NCI-H526 treated with DMSO at 0.1 percent for 48 hours (cell line): ENCODE measurements around the gene ABHD1.
A peak's percentile ranks its signal among the peaks of the same experiment; 100 is the strongest.
"Not testable (repeated sequence)": the region's sequence is repeated elsewhere in the genome, so short reads cannot be mapped to it uniquely, and the experiment has no call there.

Experiments
- DNase-seq: peaks from one replicate; lab custom pipeline; 2025; lab: John Stamatoyannopoulos, UW

Gene ABHD1

DNA sequence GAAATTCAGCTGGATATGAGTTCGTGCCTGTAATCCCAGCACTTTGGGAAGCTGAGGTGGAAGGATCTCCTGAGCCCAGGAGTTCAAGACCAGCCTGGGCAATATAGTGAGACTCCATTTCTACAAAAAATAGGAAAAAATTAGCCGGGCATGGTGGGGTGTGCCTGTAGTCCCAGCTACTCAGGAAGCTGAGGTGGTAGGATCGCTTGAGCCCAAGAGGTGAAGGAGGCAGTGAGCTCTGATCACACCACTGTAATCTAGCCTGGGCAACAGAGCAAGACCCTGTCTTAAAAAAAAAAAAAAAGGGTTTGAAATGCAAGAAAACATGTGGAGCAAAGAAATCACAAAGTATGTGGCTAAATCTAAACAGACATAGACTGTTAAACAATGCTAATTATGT is 14.5 kb upstream of the ABHD1 start:
- DNase-seq: no peak

GRCh38 chr2:27110603-27111352 is 12.8 kb upstream of the ABHD1 start:
- not testable (repeated sequence) for DNase-seq

GRCh38 chr2:27111392-27112078 is 12.1 kb upstream of the ABHD1 start:
- not testable (repeated sequence) for DNase-seq

- no peak for DNase-seq
Observed at GRCh38 chr2:27115519-27115918, 8.1 kb upstream of the ABHD1 start.

DNA sequence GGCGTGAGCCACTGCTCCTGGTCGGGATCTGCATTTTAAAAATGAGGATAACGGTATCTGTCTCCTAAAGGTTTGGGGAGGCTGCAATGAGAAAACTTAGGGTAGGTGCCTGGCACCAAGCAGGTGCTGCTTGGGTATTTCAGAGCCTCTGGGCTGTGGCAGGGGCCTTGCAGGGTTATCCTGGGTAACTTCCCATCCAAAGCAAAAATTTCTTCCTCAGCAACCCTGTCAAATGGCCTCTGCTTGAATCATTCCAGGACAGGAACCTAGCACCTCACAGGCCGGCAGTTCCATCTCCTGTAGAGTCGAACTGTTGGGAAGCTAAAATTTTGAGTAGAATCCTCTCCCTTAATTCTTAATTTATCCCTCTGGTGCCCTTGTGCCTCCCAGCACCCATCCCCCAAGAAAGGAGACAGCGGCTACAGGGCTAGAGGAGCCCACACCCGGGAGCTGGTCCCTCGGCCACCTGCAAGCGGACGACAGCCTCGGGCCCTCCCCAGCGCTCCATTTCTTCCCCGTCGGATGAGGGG is 5.6 kb upstream of the ABHD1 start:
- no peak for DNase-seq

- DNase-seq: peak; percentile 22
Observed at GRCh38 chr2:27118525-27119329, 4.9 kb upstream of the ABHD1 start, which contains the start of gene CGREF1. Gene CGREF1 (minus strand): TSS chr2:27119128. CDS start chr2:27104366, 14,762 bp downstream.

- DNase-seq: not testable (repeated sequence)
Observed at GRCh38 chr2:27119330-27119670, 4.3 kb upstream of the ABHD1 start.

GRCh38 chr2:27121906-27122305 is 1.7 kb upstream of the ABHD1 start:
- no peak for DNase-seq

GRCh38 chr2:27122791-27123190 is 824 bp upstream of the ABHD1 start:
- DNase-seq: no peak

DNA sequence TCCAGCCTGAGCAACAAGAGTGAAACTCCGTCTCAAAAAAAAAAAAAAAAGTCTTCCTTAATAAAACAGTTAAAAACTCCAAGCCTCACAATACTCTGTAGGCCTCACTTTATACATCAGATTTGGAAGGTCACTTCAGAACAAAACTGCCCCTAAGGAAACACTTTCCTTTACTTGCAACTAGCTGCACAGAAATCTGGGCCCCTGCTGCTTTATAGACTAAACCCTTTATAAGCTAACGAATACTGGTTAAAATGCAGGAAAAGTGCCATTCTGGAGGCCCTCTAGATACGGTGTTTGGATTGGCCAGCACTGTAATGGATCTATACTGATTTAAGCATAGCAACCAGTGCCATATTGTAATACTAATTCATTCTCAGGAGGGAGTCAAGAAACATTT is 1.5 kb downstream of the ABHD1 start:
- DNase-seq: no peak

GRCh38 chr2:27126252-27126710 is 2.7 kb downstream of the ABHD1 start:
- no peak for DNase-seq

- DNase-seq: no peak
Observed at GRCh38 chr2:27127883-27128667, 4.5 kb downstream of the ABHD1 start.

DNA sequence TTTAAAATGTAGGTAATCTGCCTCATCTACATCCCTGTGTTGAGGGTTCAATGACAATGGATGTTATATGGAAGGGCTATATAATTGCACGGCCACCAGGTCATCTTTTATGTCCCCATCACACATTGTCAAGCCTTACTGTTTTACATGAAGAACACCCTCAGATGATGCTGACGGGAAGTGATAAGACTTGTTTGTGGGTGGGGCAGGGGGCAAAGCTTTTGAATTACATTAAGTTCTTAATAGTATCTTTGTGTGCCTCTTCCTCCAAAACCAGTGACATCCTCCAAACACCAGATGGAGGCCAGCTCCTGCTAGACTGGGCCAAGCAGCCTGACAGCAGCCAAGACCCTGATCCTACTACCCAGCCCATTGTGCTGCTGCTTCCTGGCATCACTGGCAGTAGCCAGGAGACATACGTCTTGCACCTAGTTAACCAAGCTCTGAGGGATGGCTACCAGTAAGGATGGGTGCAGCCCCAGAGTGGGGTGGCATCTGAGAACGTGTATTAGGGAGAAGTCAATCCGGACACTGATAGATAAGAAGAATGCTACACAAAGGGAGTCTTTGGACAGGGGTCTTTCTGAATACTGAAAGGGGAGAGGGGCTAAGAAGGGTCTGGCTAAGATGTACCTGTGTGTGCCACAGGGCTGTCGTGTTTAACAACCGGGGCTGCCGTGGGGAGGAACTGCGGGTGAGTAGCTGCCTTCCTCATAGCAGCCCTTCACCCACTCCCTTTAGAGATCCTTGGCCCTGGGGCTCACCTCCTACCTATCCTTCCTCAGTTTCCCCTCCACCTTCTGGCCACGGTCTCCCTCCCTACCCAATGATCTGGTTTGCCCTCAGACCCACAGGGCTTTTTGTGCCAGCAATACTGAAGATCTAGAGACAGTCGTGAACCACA is 5.3 kb downstream of the ABHD1 start:
- DNase-seq: no peak

- DNase-seq: no peak
Observed at GRCh38 chr2:27130396-27130795, 6.8 kb downstream of the ABHD1 start.

DNA sequence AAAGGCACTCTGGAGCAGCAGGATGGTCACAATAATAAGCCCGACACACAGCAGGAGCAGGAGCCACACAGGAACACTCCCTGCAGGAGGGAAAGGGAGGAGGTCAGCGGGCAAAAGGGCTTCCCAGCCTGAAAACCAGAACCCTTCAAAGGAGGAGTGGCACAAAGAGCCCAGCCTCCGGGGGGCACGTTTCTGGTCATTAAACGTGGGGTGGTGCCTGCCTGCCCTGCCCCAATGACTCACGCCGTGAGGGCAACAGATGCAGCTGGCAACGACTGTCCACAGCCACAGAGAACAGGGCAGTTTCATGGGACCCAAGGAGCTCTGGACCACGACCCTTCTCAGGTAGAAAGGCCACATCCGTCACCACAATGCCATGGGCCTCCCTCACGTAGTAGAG is 7.8 kb downstream of the ABHD1 start:
- DNase-seq: no peak

GRCh38 chr2:27133195-27133875 is 9.7 kb downstream of the ABHD1 start:
- no peak for DNase-seq

GRCh38 chr2:27133905-27134780 is 10.5 kb downstream of the ABHD1 start, which contains the start of gene PREB:
Gene PREB (minus strand): TSS chr2:27134636. CDS start chr2:27134421, 215 bp downstream.
- peak; percentile 81 for DNase-seq

GRCh38 chr2:27134781-27135477 is 11.3 kb downstream of the ABHD1 start:
- DNase-seq: no peak
